ENCODE data around the gene RNF130. TPM values are rescaled to one million over a fixed set of nuclear protein-coding genes. Genes with fewer than 3 reads are reported as not detected.
A peak's percentile ranks its signal among the peaks of the same experiment; 100 is the strongest.
"Not testable (repeated sequence)": the region's sequence is repeated elsewhere in the genome, so short reads cannot be mapped to it uniquely, and the experiment has no call there.

Gene RNF130
- total RNA-seq, 2 donors from 2014 or later, result 45.6 to 67.2 TPM

DNA sequence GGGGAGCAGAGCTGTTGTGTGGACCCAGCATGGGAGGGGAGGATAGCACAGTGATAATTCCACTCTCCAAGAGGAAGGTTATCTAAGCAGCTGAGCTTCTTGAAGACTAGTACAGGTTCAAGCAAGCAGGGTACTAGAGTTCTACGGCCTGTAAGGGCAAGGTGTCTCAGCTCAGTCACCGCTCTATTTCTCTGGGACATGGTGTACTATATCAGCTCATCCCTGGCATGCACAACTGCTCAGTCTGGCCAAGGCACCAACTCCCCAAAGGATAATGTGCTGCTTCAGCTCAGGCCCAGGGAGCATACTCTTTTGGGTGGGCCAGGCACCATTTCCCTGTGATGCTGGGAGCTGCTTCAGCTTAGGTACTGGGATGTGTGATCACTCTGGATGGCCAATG is 69.8 kb downstream of the RNF130 start:
- DNase-seq, result no peak
- ATAC-seq, result no peak
- intact Hi-C loops (cut with DNase I), result no loop called here

DNA sequence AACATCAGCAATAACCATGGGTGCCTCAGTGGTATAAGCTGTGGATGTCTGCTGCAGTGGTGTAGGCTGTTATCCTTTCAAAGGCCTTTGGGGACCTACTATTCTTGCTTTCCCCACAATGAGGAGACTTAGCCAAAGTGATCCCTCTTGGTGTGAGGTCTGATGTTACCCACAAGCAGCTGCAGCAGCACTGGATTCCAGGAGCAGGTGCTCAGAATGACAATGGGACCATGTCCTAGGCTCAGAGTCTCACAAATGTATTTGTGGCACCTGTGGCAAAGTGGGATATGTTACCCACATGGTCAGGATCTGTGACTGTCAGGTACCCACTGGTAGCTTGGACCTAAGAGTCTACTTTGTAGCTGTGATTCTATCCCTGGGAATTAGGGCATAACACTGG is 70.4 kb downstream of the RNF130 start:
- no peak for ATAC-seq
- DNase-seq, result no peak

DNA sequence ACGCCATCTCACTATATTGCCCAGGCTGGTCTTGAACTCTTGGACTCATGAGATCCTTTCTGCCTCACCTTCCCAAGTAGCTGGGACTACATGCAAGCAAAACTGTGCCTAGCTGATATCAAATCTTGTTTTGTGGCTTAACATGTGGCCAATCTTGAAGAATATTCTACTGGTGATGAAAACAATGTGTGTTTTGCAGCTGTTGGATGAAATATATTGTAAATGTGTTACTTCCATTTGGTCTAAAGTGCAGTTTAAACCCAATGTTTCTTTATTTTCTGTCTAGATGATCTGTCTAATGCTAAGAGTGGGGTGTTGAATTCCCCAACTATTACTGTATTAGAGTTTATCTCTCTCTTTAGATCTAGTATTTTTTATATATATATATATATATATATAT is 73.1 kb downstream of the RNF130 start:
- no peak for ATAC-seq
- intact Hi-C loops (cut with DNase I), result no loop called here
- no peak for DNase-seq

More for the DNA sequence above, 70.4 kb downstream of the RNF130 start:
- intact Hi-C loops (cut with DNase I), result no loop called here

DNA sequence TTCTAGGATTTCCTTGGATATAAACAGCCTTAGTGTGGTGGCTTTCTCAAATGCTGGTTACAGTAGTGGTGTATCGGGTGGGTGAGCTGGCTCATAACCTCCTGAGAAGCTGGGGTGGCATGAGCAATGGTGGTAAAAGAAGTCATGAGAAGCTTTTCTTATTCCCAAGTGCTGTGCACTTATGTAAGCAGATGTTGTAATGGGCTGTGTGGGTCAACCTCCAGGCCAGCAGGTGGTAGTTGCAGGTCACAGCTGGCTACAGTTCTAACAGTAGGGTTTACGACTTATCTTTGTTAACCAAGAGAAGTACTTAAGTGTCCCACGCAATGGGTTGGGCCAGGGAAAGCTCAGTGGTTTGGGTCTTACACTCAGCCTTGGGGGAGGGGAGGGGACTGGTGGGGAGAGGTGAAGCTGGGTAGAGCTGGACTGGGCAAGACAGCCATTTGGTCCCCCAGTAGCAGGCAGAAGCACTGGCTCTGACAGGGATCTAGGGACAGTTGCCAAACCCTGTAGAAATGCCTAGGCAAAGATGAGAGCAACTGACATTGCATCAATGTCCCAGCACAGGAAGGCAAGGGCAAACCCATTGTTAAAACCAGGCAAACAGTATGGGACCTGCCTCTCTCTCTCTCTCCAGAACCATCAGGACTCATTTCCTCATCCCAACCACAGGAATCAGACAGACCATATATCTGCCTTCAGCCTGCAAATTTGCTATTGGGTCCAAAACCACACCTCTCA is 76.8 kb downstream of the RNF130 start:
- no peak for DNase-seq
- no peak for ATAC-seq
- intact Hi-C loops (cut with DNase I), result no loop called here

DNA sequence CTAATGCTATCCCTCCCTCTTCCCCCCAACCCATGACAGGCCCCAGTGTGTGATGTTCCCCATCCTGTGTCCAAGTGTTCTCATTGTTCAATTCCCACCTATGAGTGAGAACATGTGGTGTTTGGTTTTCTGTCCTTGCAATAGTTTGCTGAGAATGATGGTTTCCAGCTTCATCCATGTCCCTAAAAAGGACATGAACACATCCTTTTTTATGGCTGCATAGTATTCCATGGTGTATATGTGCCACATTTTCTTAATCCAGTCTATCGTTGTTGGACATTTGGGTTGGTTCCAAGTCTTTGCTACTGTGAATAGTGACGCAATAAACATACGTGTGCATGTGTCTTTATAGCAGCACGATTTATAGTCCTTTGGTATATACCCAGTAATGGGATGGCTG is 78.7 kb downstream of the RNF130 start:
- intact Hi-C loops (cut with DNase I); ATAC-seq; DNase-seq: not testable (repeated sequence)

DNA sequence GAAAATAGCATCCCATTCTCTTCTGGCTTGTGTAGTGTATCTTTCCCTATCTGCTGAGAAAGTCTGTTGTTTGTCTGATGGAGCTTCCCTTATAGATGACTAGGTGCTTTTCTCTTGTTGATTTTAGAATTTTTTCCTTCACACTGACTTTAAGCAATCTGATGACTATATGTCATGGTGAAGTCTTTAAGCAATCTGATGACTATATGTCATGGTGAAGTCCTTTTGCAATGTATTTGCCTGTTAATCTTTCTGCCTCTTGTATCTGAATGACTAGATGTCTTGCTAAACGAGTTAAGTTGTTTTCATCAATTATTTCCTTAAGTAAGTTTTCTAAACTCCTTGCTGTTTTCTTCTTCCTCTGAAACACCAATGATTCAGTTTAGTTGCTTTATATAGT is 80.5 kb downstream of the RNF130 start:
- ATAC-seq (no peak), DNase-seq (no peak)
- intact Hi-C loops (cut with DNase I), result no loop called here

DNA sequence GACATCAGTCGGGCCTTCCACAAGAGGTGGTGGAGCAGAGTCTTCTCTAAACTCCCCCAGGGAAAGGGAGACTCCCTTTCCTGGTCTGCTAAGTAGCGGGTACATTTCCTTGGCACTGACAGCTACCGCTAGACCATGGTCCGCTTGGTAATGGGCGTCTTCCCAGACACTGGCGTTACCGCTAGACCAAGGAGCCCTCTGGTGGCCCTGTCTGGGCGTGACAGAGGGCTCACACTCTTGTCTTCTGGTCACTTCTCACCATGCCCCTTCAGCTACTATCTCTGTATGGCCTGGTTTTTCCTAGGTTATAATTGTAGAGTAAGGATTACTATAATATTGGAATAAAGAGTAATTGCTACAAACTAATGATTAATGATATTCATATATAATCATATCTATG is 81.0 kb downstream of the RNF130 start:
- ATAC-seq; DNase-seq; intact Hi-C loops (cut with DNase I): not testable (repeated sequence)

DNA sequence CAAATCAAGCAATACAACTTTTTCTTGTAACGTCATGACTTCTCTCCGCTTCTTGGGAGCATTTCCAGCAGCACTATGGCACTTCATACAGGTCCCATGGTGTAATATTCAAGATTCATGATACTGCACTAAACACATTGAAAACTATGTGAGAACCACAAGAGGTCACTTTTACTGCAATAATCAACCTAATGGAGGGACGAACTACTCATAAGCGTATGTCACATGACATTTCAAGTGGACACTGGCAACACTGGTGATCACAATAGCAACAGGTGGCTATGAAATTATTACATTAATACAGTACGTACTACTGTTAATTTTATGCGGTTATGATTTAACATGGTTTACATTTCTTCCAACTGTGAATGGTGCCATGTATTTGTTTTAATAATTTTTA is 85.2 kb downstream of the RNF130 start:
- no peak for DNase-seq
- intact Hi-C loops (cut with DNase I), result loop anchor here in 1 of 2 donors (5.0 kb wide), 1 partner anchor 106 kb away; no protein-coding TSS in a partner anchor

DNA sequence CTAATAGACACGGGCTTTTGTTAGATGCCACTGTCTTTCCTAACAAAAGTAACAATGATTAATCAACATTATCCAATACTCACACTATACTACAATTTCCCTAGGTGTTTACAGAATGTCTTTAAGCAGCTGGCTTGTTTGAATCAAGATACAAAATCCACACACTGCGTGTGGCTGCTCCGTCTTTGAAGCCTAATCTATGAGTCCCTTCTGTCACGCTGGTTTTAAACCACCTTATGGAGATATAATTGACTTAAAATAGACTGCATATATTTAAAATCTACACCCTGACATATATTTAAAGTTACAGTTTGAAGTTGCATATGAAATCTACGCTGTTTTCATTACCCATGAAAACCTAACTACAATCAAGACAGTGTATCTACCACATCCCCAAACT is 89.9 kb downstream of the RNF130 start:
- DNase-seq (no peak), ATAC-seq (no peak)
- intact Hi-C loops (cut with DNase I), result no loop called here

More for the DNA sequence above, 85.2 kb downstream of the RNF130 start:
- peak; percentile 55 to 78 for ATAC-seq

DNA sequence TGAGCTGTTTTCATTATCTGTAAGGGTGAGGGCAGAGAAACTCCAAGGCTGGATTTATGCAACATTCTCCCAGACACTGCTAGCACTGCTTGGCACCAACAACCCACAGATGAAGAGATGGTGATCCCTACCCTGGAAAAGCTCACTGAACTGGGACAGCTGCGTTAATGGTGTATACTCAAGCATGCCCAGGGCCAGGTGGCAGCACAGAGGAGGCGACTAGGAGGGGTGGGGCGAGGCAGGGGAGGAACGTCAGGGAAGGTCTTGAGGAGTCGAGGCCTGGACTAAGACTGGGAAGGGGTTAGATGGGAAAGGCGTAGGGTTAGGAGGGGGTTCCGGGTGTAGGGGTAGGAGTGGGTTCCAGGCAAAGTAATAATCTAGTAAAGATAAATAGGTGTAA is 90.8 kb downstream of the RNF130 start:
- intact Hi-C loops (cut with DNase I), result no loop called here
- no peak for ATAC-seq
- no peak for DNase-seq

DNA sequence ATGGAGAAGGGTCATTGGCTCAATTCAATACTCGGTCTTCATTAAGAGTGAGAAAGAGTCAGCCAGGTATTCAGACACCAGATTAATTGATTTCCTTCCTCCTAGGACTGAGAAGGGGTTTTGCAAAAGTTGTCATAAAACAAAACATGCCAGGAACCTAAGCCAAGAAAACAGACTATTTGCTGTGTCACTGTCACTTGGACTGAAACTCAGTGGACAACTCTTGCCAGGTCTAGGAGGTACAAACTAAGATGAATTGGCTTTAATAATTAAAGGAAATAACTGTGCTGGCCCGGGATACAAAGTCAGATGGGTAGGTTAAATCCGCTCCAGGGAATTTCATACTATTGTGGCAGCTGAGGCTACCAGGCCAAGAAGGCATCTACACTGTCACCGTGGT is 92.8 kb downstream of the RNF130 start:
- ATAC-seq, result no peak
- DNase-seq, result no peak
- intact Hi-C loops (cut with DNase I), result no loop called here

DNA sequence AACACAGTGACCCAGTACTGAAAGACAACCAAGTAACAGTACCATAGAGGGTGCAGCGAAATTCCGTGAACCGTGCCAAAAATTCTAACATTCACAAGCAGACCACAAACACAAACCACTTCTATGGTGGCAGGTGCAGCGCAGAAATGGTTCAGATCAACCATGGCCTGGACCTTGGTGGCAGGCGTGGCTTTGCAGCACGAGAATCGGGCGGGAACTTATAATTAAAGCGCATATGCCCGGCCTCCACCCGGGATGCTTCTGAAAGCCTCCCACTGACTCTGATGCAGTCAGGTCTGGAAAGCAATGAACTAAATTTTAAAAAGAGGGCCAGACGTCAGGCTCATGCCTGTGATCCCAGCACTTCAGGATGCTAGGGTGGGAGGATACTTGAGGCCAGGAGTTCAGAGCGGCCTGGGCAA is 95.8 kb downstream of the RNF130 start:
- DNase-seq (no peak), ATAC-seq (no peak)
- intact Hi-C loops (cut with DNase I), result no loop called here

DNA sequence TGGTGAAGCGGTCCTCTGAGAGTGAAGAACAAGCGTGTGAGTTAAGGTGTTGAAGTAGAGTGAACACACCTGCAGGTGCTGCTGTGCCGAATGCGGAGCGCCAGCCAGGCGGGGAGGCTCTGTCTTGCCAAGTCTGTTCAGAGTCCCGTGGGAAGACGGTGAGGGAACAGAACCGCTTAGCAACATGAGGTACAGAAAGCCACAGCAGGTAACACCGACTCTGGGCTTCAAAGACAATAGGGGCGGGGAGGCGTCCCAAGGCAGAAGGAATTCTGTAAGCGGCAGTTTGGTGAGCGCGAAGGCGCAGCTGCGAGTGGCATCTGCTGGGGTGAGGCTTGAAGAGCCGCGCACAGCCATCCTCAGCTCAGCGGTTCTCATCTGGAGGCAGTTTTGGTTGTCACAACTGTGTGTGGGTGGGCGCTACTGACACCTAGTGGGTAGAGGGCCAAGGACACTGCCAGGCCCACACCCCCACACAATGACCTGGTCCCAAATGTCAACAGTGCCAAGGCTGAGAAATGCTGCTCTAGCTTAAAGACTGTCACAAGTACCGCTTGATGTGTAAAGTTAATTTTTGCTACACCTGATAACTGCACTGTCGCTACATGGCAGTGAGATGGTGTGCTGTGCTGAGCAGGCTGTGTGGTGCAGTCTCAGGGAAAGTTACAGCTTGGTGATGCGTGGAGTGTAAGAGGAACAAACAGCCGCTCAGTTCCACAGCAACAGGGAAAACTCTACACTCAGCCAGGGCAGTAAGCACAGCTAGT is 96.4 kb downstream of the RNF130 start:
- intact Hi-C loops (cut with DNase I), result no loop called here
- ATAC-seq (peak; percentile 69 to 75), DNase-seq (no peak)

DNA sequence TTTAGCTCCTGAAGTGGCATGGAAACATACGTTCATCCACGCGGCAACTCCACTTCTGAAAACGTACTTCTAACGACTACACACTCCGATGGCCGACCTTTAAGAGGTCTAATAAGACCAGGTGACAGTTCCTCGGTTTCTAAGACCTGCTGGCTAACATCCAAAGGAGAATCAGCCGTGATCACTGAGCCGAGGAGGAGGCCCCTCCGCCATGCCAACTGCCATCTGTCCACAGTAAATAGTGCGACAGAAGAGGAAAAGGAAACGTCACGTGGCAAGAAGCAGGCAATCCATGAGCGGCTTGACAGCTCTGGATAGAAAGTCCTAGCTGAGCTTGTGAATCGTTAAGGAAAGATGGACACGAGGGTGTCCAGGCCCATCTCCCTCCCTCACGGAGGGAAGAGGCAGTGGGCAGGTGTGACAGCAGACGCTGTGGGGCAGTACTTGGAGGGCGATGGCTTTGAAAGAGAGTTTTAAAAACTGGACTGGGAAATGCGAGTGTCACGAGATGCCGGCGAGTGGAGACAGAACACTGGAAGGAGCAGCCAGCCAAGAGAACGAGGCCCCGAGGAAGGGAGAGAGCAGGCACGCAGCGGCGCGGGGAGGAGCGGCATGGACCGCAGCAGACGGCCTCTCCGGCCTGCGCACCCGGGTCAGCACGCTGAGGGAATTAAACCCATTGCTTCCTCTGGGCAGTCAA is 97.2 kb downstream of the RNF130 start:
- DNase-seq (no peak), ATAC-seq (no peak)
- intact Hi-C loops (cut with DNase I), result no loop called here

DNA sequence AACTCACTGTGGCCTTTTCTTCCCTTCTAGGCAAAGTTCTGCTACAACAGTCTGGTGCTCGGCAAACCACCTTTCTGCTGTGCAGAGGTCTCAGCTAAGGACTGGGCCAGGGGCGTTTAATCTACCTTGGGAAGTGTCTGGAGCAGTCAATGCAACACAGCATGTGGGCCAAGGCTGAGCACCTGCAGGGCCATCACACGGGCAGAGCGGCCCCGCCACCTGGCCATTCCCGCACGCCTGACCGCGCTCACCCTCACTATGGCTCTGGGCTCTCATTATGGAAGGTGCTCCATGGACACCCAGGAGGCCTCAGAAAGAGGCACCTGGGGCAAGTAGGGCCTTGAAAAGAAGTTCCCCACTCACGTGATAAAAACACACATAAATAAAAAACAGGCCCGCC is 98.2 kb downstream of the RNF130 start:
- DNase-seq (no peak), ATAC-seq (no peak)
- intact Hi-C loops (cut with DNase I), result no loop called here

DNA sequence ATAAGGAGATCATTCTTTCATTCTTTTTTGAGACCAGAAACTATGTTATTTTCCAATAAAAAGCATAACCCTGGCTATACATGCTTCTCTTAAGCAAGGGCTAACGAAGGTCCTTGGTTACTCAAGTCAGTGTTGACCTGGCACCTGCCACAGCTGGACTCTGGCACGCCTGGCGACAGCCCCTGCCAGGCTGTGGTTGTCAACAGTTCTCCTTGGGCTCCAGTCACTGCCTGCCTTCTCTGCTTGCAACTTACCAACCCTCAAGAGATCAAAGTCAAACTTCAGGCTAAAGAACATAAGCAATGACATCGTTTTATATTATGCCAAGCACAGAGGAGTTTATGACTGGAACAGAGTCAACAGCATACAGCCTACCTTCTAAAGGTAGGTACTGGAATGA is 102.4 kb downstream of the RNF130 start:
- DNase-seq (no peak), ATAC-seq (no peak)
- intact Hi-C loops (cut with DNase I), result no loop called here

DNA sequence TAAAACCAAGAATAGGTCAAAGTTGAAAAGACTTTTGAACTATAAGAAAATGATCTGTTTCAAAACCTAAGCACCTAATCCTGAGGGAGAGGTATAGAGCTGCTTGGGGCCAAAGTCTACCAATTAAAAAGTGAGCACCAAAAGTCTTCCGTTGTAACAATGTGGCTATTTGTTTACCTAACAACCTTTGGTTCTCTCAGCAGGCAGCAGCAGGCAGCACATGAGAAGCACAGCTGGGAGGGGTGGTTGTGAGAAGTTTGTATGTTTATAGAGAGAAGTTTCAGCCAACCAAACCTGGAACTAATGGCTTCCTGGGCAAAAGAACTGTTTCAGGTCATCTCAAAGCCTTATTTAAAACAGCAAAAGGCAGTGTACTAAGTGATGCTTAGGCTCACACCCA is 104.1 kb downstream of the RNF130 start:
- intact Hi-C loops (cut with DNase I), result no loop called here
- ATAC-seq (no peak), DNase-seq (no peak)

DNA sequence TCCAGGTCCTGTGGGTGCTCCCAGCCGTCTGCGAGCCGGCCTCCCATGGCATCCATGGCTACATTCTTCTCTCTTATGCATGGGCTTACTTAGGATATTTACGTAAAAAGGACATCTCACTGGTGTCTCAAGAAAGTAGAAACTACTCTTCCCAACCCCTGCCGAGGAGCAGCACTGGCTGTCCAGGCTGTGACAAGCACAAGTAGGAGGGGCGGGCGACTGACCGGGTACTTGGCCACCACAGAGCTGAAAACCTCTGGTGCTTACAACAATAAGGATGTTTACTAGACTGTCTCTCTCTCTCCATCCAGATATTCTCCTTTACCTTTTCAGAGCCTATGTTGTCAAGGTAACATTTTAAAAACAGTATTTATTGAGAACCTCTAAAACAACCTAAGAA is 107.5 kb downstream of the RNF130 start:
- intact Hi-C loops (cut with DNase I), result no loop called here
- ATAC-seq, result no peak
- no peak for DNase-seq

DNA sequence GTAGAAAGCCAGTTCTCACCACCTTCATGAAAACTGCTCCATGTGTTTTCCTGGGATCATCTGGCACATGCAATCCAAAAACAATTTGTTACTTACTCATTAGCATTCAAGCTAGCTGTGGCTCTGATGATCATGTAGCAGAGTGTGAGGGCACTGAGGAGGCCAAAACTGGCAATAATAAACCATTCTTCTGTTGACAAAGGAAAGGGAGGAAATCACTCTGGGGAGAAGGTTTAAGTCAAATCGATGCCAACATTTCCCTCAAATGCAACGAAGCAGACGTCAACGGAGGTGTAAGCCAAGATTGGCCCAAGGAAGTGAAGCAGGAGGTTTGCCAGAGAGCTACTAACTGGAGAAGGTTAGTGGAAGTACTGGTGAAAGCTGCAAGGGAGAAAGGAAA is 108.2 kb downstream of the RNF130 start:
- no peak for DNase-seq
- intact Hi-C loops (cut with DNase I), result no loop called here
- ATAC-seq, result no peak

DNA sequence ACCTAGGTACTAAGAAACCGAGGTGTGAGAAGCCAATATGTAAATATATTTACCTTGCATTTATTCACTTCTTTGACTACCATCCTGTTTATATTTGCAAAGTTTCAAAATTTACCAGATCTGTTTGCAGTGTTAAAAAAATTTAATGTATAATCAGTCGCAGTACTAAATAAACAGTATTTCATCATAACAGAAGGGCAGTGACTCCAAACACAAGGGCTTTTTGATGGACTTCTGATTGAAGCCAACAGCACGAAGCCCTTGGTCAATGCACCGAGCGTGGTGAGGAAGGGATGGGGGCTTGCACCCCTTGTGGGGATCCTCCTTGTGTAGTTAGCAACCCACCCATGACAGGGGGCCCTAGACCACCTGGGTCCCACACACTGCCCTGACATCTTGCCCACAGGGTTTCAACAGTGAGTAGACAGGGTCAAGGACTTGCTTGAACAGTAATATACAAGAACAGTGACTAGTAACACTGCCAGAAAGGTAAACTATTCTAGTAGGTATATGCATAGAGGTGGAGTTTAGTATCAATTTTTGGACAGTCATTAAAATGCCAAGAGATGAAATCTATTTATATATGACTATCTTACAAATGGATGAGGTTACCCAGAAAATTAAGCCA is 111.2 kb downstream of the RNF130 start:
- ATAC-seq (no peak), DNase-seq (no peak)
- intact Hi-C loops (cut with DNase I), result no loop called here
